H1 (cell line): Measurements from ENCODE around the gene GNL3L. TPM values are rescaled to one million over a fixed set of nuclear protein-coding genes. Genes with fewer than 3 reads are reported as not detected.

Experiments
- CTCF ChIA-PET: fragments of 300-600 bp; sonication (Branson Sonifier 250); formaldehyde crosslinking; loops from one replicate; lab custom pipeline; 2021; ENCODE audit not compliant: partially characterized antibody; lab: Charles Lee
- POLR2A ChIA-PET: fragments of 300-600 bp; sonication (Branson Sonifier 250); formaldehyde crosslinking; loops from one replicate; lab custom pipeline; 2021; ENCODE audit warnings: inconsistent platforms; ENCODE audit not compliant: partially characterized antibody; lab: Charles Lee
- DNase-seq, 2 experiments: peaks; one replicate each; pipeline versions ENCODE4 v3.0.0 to v3.0.0-alpha.2; 2010 to 2022; ENCODE audit warnings: low spot score in 2 of 2, low read depth in 1 of 2, mixed read lengths in 1 of 2
- FAIRE-seq: peaks from 2 replicates; lab custom pipeline; 2011; peaks lifted over from hg19 to GRCh38; lab: Jason Lieb, UNC
- H2AFZ ChIP-seq: 2 replicates; pipeline ENCODE4 v1.8.1; 2012; ENCODE audit warnings: low read length, inconsistent platforms
- H2AK5ac ChIP-seq: 2 replicates; pipeline ENCODE4 v1.6.1; 2013; ENCODE audit warnings: low read depth, low read length
- H2BK120ac ChIP-seq: replicated peaks from 2 replicates; pipeline ENCODE3; 2013; ENCODE audit warnings: low read depth, low read length, inconsistent platforms
- H2BK12ac ChIP-seq: 2 replicates; pipeline ENCODE4 v1.6.1; 2013; ENCODE audit warnings: low read depth, low read length
- H2BK15ac ChIP-seq: 2 replicates; pipeline ENCODE4 v1.6.1; 2013; ENCODE audit warnings: low read length
- H2BK20ac ChIP-seq: 2 replicates; pipeline ENCODE4 v1.6.1; 2013; ENCODE audit warnings: low read length
- H2BK5ac ChIP-seq: 2 replicates; pipeline ENCODE4 v1.6.1; 2013; ENCODE audit warnings: low read depth, low read length
- H3K14ac ChIP-seq: 2 replicates; pipeline ENCODE4 v1.6.1; 2013; ENCODE audit warnings: inconsistent platforms; ENCODE audit not compliant: insufficient read length
- H3K18ac ChIP-seq: 2 replicates; pipeline ENCODE4 v1.6.1; 2013; ENCODE audit warnings: low read length; ENCODE audit errors: extremely low read depth
- H3K23ac ChIP-seq: 2 replicates; pipeline ENCODE4 v1.6.1; 2013; ENCODE audit warnings: inconsistent platforms; ENCODE audit not compliant: insufficient read length
- H3K23me2 ChIP-seq: 2 replicates; pipeline ENCODE4 v1.6.1; 2013; ENCODE audit warnings: low read depth, low read length
- H3K27ac ChIP-seq: 2 replicates; pipeline ENCODE4 v1.6.1; 2011; ENCODE audit warnings: low read depth, low read length, inconsistent platforms
- H3K27me3 ChIP-seq, 4 experiments: replicated peaks in 1 of 4; 1 replicate in 1 of 4; 2 replicates in 3 of 4; pipeline versions ENCODE4 v1.6.1 to v1.8.1; 2011 to 2013; ENCODE audit warnings: low read length in 3 of 4, mild to moderate bottlenecking in 3 of 4, inconsistent platforms in 2 of 4, mixed read lengths in 2 of 4, moderate library complexity in 1 of 4; ENCODE audit not compliant: control insufficient read depth in 3 of 4, insufficient read depth in 3 of 4; ENCODE audit errors: extremely low read depth in 1 of 4
- H3K36me3 ChIP-seq, 4 experiments: 2 replicates each; pipeline versions ENCODE4 v1.6.1 to v1.8.1; 2011 to 2013; ENCODE audit warnings: mild to moderate bottlenecking in 4 of 4, low read length in 3 of 4, moderate library complexity in 2 of 4, control low read depth in 1 of 4, inconsistent platforms in 1 of 4; ENCODE audit not compliant: insufficient read depth in 4 of 4, control insufficient read depth in 2 of 4
- H3K4ac ChIP-seq: replicated peaks from 2 replicates; pipeline ENCODE3; 2013; ENCODE audit warnings: low read length, low read depth, mixed read lengths, inconsistent platforms; ENCODE audit not compliant: insufficient read length
- H3K4me1 ChIP-seq, 4 experiments: replicated peaks in 1 of 4; 1 replicate in 1 of 4; 2 replicates in 3 of 4; pipeline versions ENCODE4 v1.6.1 to v1.8.1; 2011 to 2013; ENCODE audit warnings: low read length in 3 of 4, inconsistent platforms in 2 of 4, mixed read lengths in 1 of 4; ENCODE audit not compliant: insufficient read depth in 4 of 4, control insufficient read depth in 3 of 4
- H3K4me2 ChIP-seq, 2 experiments: 2 replicates each; pipeline versions ENCODE4 v1.6.1 to v1.8.1; 2011 to 2013; ENCODE audit warnings: low read depth in 2 of 2, low read length in 2 of 2, control low read depth in 1 of 2, inconsistent platforms in 1 of 2, mild to moderate bottlenecking in 1 of 2; ENCODE audit not compliant: insufficient read depth in 1 of 2
- H3K4me3 ChIP-seq, 4 experiments: fragments of 200-600, 300-600 bp in 1 of 4; sonication (generic), shearing (Covaris generic), sonication (Bioruptor Twin) in 1 of 4; 2 replicates each; pipeline versions ENCODE4 v1.5.1 to v1.8.1; 2011 to 2016; ENCODE audit warnings: low read length in 4 of 4, low read depth in 3 of 4, control low read depth in 2 of 4, inconsistent platforms in 2 of 4, mild to moderate bottlenecking in 2 of 4, mixed read lengths in 1 of 4, moderate library complexity in 1 of 4; ENCODE audit not compliant: insufficient read depth in 2 of 4; ENCODE audit errors: extremely low read depth in 1 of 4
- H3K56ac ChIP-seq: replicated peaks from 2 replicates; pipeline ENCODE3; 2013; ENCODE audit warnings: low read depth, mild to moderate bottlenecking, mixed read lengths, low read length, inconsistent platforms; ENCODE audit not compliant: insufficient read length
- H3K79me1 ChIP-seq: 2 replicates; pipeline ENCODE4 v1.6.1; 2013; ENCODE audit warnings: low read depth, low read length, control low read depth
- H3K79me2 ChIP-seq, 2 experiments: 2 replicates each; pipeline versions ENCODE4 v1.6.1 to v1.8.1; 2012 to 2013; ENCODE audit warnings: low read length in 2 of 2, mild to moderate bottlenecking in 2 of 2, inconsistent platforms in 1 of 2; ENCODE audit not compliant: insufficient read depth in 2 of 2, control insufficient read depth in 1 of 2
- H3K9ac ChIP-seq, 4 experiments: replicated peaks in 1 of 4; 1 replicate in 1 of 4; 2 replicates in 3 of 4; pipeline versions ENCODE4 v1.6.1 to v1.8.1; 2011 to 2013; ENCODE audit warnings: low read depth in 3 of 4, low read length in 3 of 4, control low read depth in 2 of 4, mild to moderate bottlenecking in 2 of 4, moderate library complexity in 2 of 4, inconsistent platforms in 1 of 4; ENCODE audit errors: extremely low read depth in 1 of 4
- H3K9me3 ChIP-seq, 2 experiments: 2 replicates each; pipeline versions ENCODE4 v1.6.1 to v1.8.1; 2012 to 2013; ENCODE audit warnings: mild to moderate bottlenecking in 2 of 2, moderate library complexity in 2 of 2, control low read depth in 1 of 2, inconsistent platforms in 1 of 2, low read depth in 1 of 2, low read length in 1 of 2, mixed read lengths in 1 of 2; ENCODE audit not compliant: insufficient read depth in 2 of 2
- H4K20me1 ChIP-seq, 2 experiments: replicated peaks in 1 of 2; 2 replicates each; pipeline versions ENCODE3 to v1.8.1; 2011 to 2013; ENCODE audit warnings: inconsistent platforms in 2 of 2, low read length in 2 of 2, mild to moderate bottlenecking in 1 of 2; ENCODE audit not compliant: insufficient read depth in 2 of 2, control insufficient read depth in 1 of 2
- H4K5ac ChIP-seq: 2 replicates; pipeline ENCODE4 v1.6.1; 2013; ENCODE audit warnings: low read length, low read depth, mixed read lengths, inconsistent platforms; ENCODE audit not compliant: insufficient read length
- H4K8ac ChIP-seq: 2 replicates; pipeline ENCODE4 v1.8.0; 2013; ENCODE audit warnings: mild to moderate bottlenecking, moderate library complexity, low read length, inconsistent platforms; ENCODE audit not compliant: insufficient read depth; ENCODE audit errors: extremely low read depth
- H4K91ac ChIP-seq: replicated peaks from 2 replicates; pipeline ENCODE3; 2013; ENCODE audit warnings: low read length, mixed read lengths, inconsistent platforms; ENCODE audit not compliant: insufficient read length
- ASH2L ChIP-seq: fragments of 200-600, 300-600 bp; sonication (generic); IDR thresholded peaks from one replicate; pipeline ENCODE4 v1.7.1; 2017; ENCODE audit warnings: low read length
- CBX8 ChIP-seq: fragments of 300-800, 300-1000 bp; sonication (generic); IDR thresholded peaks from 2 replicates; pipeline ENCODE4 v1.7.1; 2016; ENCODE audit warnings: low read depth, low read length, borderline replicate concordance
- CHD1 ChIP-seq: IDR thresholded peaks from 2 replicates; pipeline ENCODE4 v1.6.1; 2012; ENCODE audit warnings: low read depth, low read length, improper control_type of control experiment
- EGR1 ChIP-seq: IDR thresholded peaks from 2 replicates; pipeline ENCODE4 v1.6.1; 2011; ENCODE audit warnings: low read depth, low read length, borderline replicate concordance
- EP300 ChIP-seq, 2 experiments: IDR thresholded peaks; 1 replicate in 1 of 2; 2 replicates in 1 of 2; pipeline ENCODE4 v1.6.1; 2011 to 2012; ENCODE audit warnings: low read depth in 2 of 2, low read length in 2 of 2, mild to moderate bottlenecking in 2 of 2, borderline replicate concordance in 1 of 2, inconsistent platforms in 1 of 2, moderate library complexity in 1 of 2
- GTF2F1 ChIP-seq: IDR thresholded peaks from 2 replicates; pipeline ENCODE4 v1.6.1; 2012; ENCODE audit warnings: low read depth, low read length, improper control_type of control experiment, borderline replicate concordance
- POU5F1 ChIP-seq: IDR thresholded peaks from 2 replicates; pipeline ENCODE4 v1.6.1; 2011; ENCODE audit warnings: low read depth, mild to moderate bottlenecking, low read length, moderate library complexity
- RXRA ChIP-seq: IDR thresholded peaks from 2 replicates; pipeline ENCODE4 v1.6.1; 2011; ENCODE audit warnings: low read depth, mild to moderate bottlenecking, low read length, moderate library complexity; ENCODE audit not compliant: insufficient read depth
- SAP30 ChIP-seq: fragments of 300-600 bp; sonication (generic); IDR thresholded peaks from 2 replicates; pipeline ENCODE4 v1.7.1; 2012; ENCODE audit warnings: low read length, moderate library complexity, mild to moderate bottlenecking, inconsistent platforms; ENCODE audit not compliant: insufficient read depth, insufficient replicate concordance
- SP4 ChIP-seq: IDR thresholded peaks from 2 replicates; pipeline ENCODE4 v1.6.1; 2012; ENCODE audit warnings: low read length, inconsistent platforms
- SRF ChIP-seq: IDR thresholded peaks from 2 replicates; pipeline ENCODE4 v1.6.1; 2011; ENCODE audit warnings: mild to moderate bottlenecking, low read depth, low read length, moderate library complexity
- TAF1 ChIP-seq: IDR thresholded peaks from 2 replicates; pipeline ENCODE4 v1.6.1; 2011; ENCODE audit warnings: mild to moderate bottlenecking, low read depth, low read length
- TBP ChIP-seq: IDR thresholded peaks from 2 replicates; pipeline ENCODE4 v1.6.1; 2011; ENCODE audit warnings: low read depth, low read length, improper control_type of control experiment
- TEAD4 ChIP-seq: IDR thresholded peaks from 2 replicates; pipeline ENCODE4 v1.6.1; 2012; ENCODE audit warnings: low read depth, low read length, inconsistent platforms, mixed read lengths
- WGBS, 2 experiments: shearing (Covaris generic) in 1 of 2; methylation state at CpG; one replicate each; pipeline versions ENCODE4 v1.1.6 to v1.1.7; 2013 to 2015; ENCODE audit warnings: low lambda C conversion rate in 2 of 2, mixed read lengths in 2 of 2, inconsistent platforms in 1 of 2, low coverage in 1 of 2, missing lambda C conversion rate in 1 of 2; ENCODE audit not compliant: insufficient replicate concordance in 2 of 2, insufficient coverage in 1 of 2, insufficient read length in 1 of 2; ENCODE audit errors: extremely low coverage in 1 of 2, missing lambda C conversion rate in 1 of 2; 5-methylcytosine and 5-hydroxymethylcytosine counted together
- polyA plus RNA-seq, 7 experiments: library from polyadenylated mRNA; depleted of rRNA in 3 of 7; stranded (reverse) in 5 of 7; unstranded in 2 of 7; fragments of >200 nt in 5 of 7; fragments of 200-250 nt in 2 of 7; gene quantifications; 1 replicate in 5 of 7; 2 replicates in 1 of 7; 4 replicates in 1 of 7; pipeline versions ENCODE4 v1.2.1 to v1.2.3, GENCODE V29; 2011 to 2013; ENCODE audit warnings: missing spikeins in 2 of 7, mixed read lengths in 2 of 7
- total RNA-seq: library from RNA; stranded (reverse); fragmentation: NEBNext Ultra II Directional; extraction: Animal tissue kit (Norgen Biotek cat#: 25700); gene quantifications from 2 replicates; pipeline ENCODE4 v1.2.1, GENCODE V29; 2021
- TF ChIP-seq, protein P1 (sequence below): IDR thresholded peaks from 2 replicates; pipeline ENCODE4 v1.6.1; 2012; ENCODE audit warnings: inconsistent platforms

Gene GNL3L
- total and polyA plus RNA-seq, 2 of the 8 experiments (the other 6 are each of a cell fraction or from before 2014, with no cell fraction given) = 19.1 to 71.2 TPM

DNA sequence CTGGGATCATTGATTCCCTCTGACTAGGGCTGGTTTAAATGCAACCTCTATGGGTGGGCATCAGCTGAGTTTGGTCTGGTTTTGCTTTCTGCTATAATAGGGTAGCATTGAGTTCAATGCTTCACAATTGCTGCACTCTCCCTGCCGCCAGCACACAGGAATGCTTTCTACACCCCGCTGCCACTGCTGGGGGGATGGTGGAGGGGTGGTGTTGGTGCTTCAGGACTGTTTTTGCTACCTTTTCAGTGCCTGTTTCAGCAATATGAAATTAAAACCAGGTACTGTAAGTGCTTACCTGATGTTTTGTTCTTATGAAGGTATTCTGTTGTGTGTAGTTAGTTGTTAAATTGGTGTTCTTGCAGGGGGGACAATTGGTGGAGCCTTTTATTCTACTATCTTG is 67.7 kb downstream of the GNL3L start:
- no peak overlapping the region for H3K56ac ChIP-seq
- H3K9me3 ChIP-seq = no peaks in the 10 kb centered on the region
- H2AFZ ChIP-seq = no peak overlapping the region
- H2BK12ac ChIP-seq = no peak overlapping the region
- DNase-seq (no peak), FAIRE-seq (no peak)
- no peak overlapping the region for H4K8ac ChIP-seq
- no peak overlapping the region for H3K23ac ChIP-seq
- no peak overlapping the region for H3K4me3 ChIP-seq
- no peak overlapping the region for H3K9ac ChIP-seq
- no peaks in the 10 kb centered on the region for H3K4me1 ChIP-seq
- H2BK15ac ChIP-seq = no peak overlapping the region
- H4K20me1 ChIP-seq = no peaks in the 10 kb centered on the region
- H3K27ac ChIP-seq = no peak overlapping the region
- POLR2A ChIA-PET = no interaction called here
- no peak overlapping the region for H2BK20ac ChIP-seq
- H3K27me3 ChIP-seq = no peaks in the 10 kb centered on the region
- H3K4ac ChIP-seq = no peak overlapping the region
- H3K79me1 ChIP-seq = no peaks in the 10 kb centered on the region
- H4K5ac ChIP-seq = no peak overlapping the region
- CTCF ChIA-PET = interaction anchor here (1.5 kb wide), 1 partner anchor 189 kb away, joined by 4 read pairs; no protein-coding TSS in a partner anchor
- no peak overlapping the region for H3K4me2 ChIP-seq
- H4K91ac ChIP-seq = no peak overlapping the region
- no peak overlapping the region for H2AK5ac ChIP-seq
- H2BK5ac ChIP-seq = no peak overlapping the region
- H3K79me2 ChIP-seq = no peaks in the 10 kb centered on the region
- no peak overlapping the region for H2BK120ac ChIP-seq
- H3K14ac ChIP-seq = no peak overlapping the region
- H3K18ac ChIP-seq = no peak overlapping the region
- H3K36me3 ChIP-seq = no peaks in the 10 kb centered on the region
- WGBS, 2 experiments = 73% methylated on average over 2 of the region's 2 CpGs; no CpG with 5 or more reads in 1 of the 2 experiments
- no peaks in the 10 kb centered on the region for H3K23me2 ChIP-seq
- no peak for TF ChIP-seq TEAD4
- no peak for TF ChIP-seq EP300 (IDR thresholded peaks at IDR 0.05; ENCODE audit: borderline replicate concordance in 1 of 2, low read depth in 2 of 2, low read length in 2 of 2)
- no peak for TF ChIP-seq CHD1
- no peak for TF ChIP-seq SP4
- no peak for TF ChIP-seq SRF
- no peak for TF ChIP-seq RXRA
- TF ChIP-seq TAF1 = no peak
- TF ChIP-seq EGR1 = no peak
- TF ChIP-seq, protein P1, sequence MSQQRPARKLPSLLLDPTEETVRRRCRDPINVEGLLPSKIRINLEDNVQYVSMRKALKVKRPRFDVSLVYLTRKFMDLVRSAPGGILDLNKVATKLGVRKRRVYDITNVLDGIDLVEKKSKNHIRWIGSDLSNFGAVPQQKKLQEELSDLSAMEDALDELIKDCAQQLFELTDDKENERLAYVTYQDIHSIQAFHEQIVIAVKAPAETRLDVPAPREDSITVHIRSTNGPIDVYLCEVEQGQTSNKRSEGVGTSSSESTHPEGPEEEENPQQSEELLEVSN = no peak
- TF ChIP-seq GTF2F1 = no peak
- TF ChIP-seq SAP30 = no peak
- no peak for TF ChIP-seq ASH2L
- TF ChIP-seq CBX8 = no peak
- no peak for TF ChIP-seq POU5F1
- TF ChIP-seq TBP = no peak
